CD8-positive, alpha-beta memory T cell (primary cell): Measurements from ENCODE around the gene DCLK1. TPM values are rescaled to one million over a fixed set of nuclear protein-coding genes. Genes with fewer than 3 reads are reported as not detected.

Source experiments
- CTCF ChIA-PET: fragments of 350-600 bp; sonication (Branson Sonifier 250); formaldehyde crosslinking; loops from one replicate; lab custom pipeline; 2021; ENCODE audit warnings: antibody characterized with exemption; lab: Charles Lee
- POLR2A ChIA-PET: fragments of 350-600 bp; sonication (Branson Sonifier 250); formaldehyde crosslinking; loops from one replicate; lab custom pipeline; 2021; ENCODE audit warnings: antibody characterized with exemption; lab: Charles Lee
- DNase-seq, 5 donors: peaks; one replicate each; pipeline versions ENCODE4 v3.0.0 to v3.0.0-alpha.2; 2020 to 2022; ENCODE audit warnings: mixed read lengths in 1 of 5
- H3K27ac ChIP-seq: one replicate; pipeline ENCODE4 v1.7.0; 2013; ENCODE audit warnings: low read depth, mild to moderate bottlenecking, low read length, moderate library complexity
- H3K27me3 ChIP-seq: 2 replicates; pipeline ENCODE4 v1.7.0; 2013; ENCODE audit warnings: low read length, mild to moderate bottlenecking; ENCODE audit not compliant: insufficient read depth, poor library complexity, severe bottlenecking
- H3K36me3 ChIP-seq: 2 replicates; pipeline ENCODE4 v1.7.0; 2013; ENCODE audit warnings: mild to moderate bottlenecking, low read length, moderate library complexity; ENCODE audit not compliant: insufficient read depth
- H3K4me1 ChIP-seq: 2 replicates; pipeline ENCODE4 v1.7.0; 2013; ENCODE audit warnings: mild to moderate bottlenecking, low read length, moderate library complexity; ENCODE audit not compliant: insufficient read depth
- H3K4me3 ChIP-seq: 2 replicates; pipeline ENCODE4 v1.7.0; 2013; ENCODE audit warnings: mild to moderate bottlenecking, low read length
- H3K9me3 ChIP-seq: 2 replicates; pipeline ENCODE4 v1.7.0; 2013; ENCODE audit warnings: mild to moderate bottlenecking, low read length
- H3K27ac Mint-ChIP-seq, 8 donors: one replicate each; pipeline ENCODE4 v1.8.0; 2020 to 2021; ENCODE audit warnings: mixed read lengths in 8 of 8, mild to moderate bottlenecking in 6 of 8, inconsistent platforms in 3 of 8, moderate library complexity in 3 of 8
- H3K27me3 Mint-ChIP-seq, 2 donors: one replicate each; pipeline ENCODE4 v1.8.0; 2020 to 2021; ENCODE audit warnings: mixed read lengths in 2 of 2, mild to moderate bottlenecking in 1 of 2, moderate library complexity in 1 of 2
- H3K36me3 Mint-ChIP-seq, 3 donors: one replicate each; pipeline ENCODE4 v1.8.0; 2020 to 2021; ENCODE audit warnings: mixed read lengths in 3 of 3, inconsistent platforms in 1 of 3, mild to moderate bottlenecking in 1 of 3
- H3K4me1 Mint-ChIP-seq, 3 donors: one replicate each; pipeline ENCODE4 v1.8.0; 2020 to 2021; ENCODE audit warnings: mixed read lengths in 3 of 3, inconsistent platforms in 1 of 3, mild to moderate bottlenecking in 1 of 3
- H3K4me3 Mint-ChIP-seq, 7 donors: one replicate each; pipeline ENCODE4 v1.8.0; 2020 to 2021; ENCODE audit warnings: mixed read lengths in 7 of 7, mild to moderate bottlenecking in 6 of 7, moderate library complexity in 4 of 7, inconsistent platforms in 2 of 7
- H3K9me3 Mint-ChIP-seq, 5 donors: one replicate each; pipeline ENCODE4 v1.8.0; 2020 to 2022; ENCODE audit warnings: mixed read lengths in 5 of 5, mild to moderate bottlenecking in 3 of 5, moderate library complexity in 2 of 5, inconsistent platforms in 1 of 5
- polyA plus RNA-seq: library from polyadenylated mRNA; unstranded; fragments of 300-500 nt; fragmentation: Illumina TruSeq; gene quantifications from one replicate; pipeline ENCODE4 v1.2.3, GENCODE V29; 2021
- total RNA-seq, 2 experiments: library from RNA; stranded (reverse); gene quantifications; one replicate each; pipeline ENCODE4 v1.2.3, GENCODE V29; 2021

Gene DCLK1
- total and polyA plus RNA-seq, 3 experiments from 2014 or later, result not detected

DNA sequence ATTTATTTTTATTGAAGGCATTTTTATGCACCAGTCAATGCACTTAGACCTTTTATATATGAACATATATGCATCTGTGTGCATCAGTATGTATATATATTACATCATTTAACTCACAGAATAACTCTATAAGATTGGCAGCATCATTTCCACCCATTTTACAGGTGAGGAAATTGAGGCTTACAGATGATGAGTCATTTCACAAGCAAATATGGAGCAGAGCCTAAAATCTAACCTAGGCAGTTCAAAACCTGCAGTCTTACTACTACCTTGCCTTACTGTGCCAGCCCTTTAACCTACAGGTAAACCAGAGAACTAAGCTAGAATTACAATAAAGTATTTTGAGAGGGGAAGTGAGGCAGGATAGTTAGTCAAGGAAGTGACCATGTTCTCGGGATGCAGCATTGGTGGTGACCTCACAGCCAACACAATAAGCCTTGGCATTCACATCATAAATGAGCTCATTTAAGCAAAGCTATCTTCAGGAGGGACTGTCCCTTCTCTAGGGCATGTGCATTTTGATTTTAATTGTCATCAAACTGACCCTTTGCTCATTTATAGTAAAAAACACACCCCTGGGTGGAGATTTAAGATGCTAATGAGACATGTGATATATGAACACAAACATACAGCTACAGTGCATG is 274.3 kb downstream of the DCLK1 start:
- no peak overlapping the region for H3K27ac Mint-ChIP-seq

DNA sequence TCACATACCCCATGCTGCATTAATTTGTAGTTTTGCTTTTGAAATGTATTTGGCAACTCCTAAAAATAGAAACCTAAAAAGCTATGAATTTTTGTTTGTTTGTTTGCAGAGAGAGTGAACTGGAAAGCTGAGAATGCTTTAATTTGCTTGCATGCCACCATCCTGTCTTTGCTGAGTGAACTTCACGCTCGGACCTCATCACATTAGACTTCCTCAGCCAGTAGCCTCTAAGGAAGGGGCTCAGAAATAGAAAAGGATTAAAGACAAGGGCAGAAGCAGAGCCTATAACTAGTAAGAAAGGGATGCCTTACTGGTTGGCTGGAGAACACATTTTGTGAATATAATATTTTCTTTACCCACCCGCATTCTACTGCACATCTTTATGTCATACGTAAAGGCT is 275.1 kb downstream of the DCLK1 start:
- no peak overlapping the region for H3K27ac ChIP-seq
- POLR2A ChIA-PET, result no interaction called here

More for the DNA sequence above, 274.3 kb downstream of the DCLK1 start:
- peaks cover 2 to 3% of the 10 kb centered on the region in 2 donors for H3K27me3 Mint-ChIP-seq
- no peaks in the 10 kb centered on the region for H3K4me1 Mint-ChIP-seq
- H3K4me1 ChIP-seq, result no peaks in the 10 kb centered on the region
- H3K4me3 Mint-ChIP-seq, result no peak overlapping the region
- no peak overlapping the region for H3K27ac ChIP-seq
- H3K36me3 Mint-ChIP-seq, result no peaks in the 10 kb centered on the region
- DNase-seq, result no peak
- CTCF ChIA-PET, result no interaction called here
- no peaks in the 10 kb centered on the region for H3K27me3 ChIP-seq
- H3K9me3 ChIP-seq, result no peaks in the 10 kb centered on the region
- H3K36me3 ChIP-seq, result no peaks in the 10 kb centered on the region
- POLR2A ChIA-PET, result no interaction called here
- H3K9me3 Mint-ChIP-seq, result peaks cover 0 to 9% (median 2%) of the 10 kb centered on the region in 5 donors
- no peak overlapping the region for H3K4me3 ChIP-seq

GRCh38 chr13:35855531-35856019 is 275.6 kb downstream of the DCLK1 start:
- Histone ChIP-seq H3K4me1 (no peaks in the 10 kb centered on the region), H3K36me3 (no peaks in the 10 kb centered on the region), H3K27ac (no peak overlapping the region), H3K27me3 (no peaks in the 10 kb centered on the region), H3K4me3 (no peak overlapping the region), H3K9me3 (no peaks in the 10 kb centered on the region)
- no peak for DNase-seq
- CTCF ChIA-PET, result no interaction called here
- POLR2A ChIA-PET, result no interaction called here
- no peak overlapping the region for H3K4me3 Mint-ChIP-seq
- no peaks in the 10 kb centered on the region for H3K36me3 Mint-ChIP-seq
- H3K27me3 Mint-ChIP-seq, result peaks cover 2 to 3% of the 10 kb centered on the region in 2 donors
- no peaks in the 10 kb centered on the region for H3K4me1 Mint-ChIP-seq
- H3K9me3 Mint-ChIP-seq, result peaks cover 0 to 9% (median 2%) of the 10 kb centered on the region in 5 donors
- H3K27ac Mint-ChIP-seq, result no peak overlapping the region

More for the DNA sequence above, 275.1 kb downstream of the DCLK1 start:
- no peaks in the 10 kb centered on the region for H3K4me1 ChIP-seq
- Mint-ChIP-seq H3K4me3 (no peak overlapping the region), H3K9me3 (peaks cover 0 to 9% (median 2%) of the 10 kb centered on the region in 5 donors), H3K27ac (no peak overlapping the region), H3K36me3 (no peaks in the 10 kb centered on the region), H3K27me3 (peaks cover 2 to 3% of the 10 kb centered on the region in 2 donors), H3K4me1 (no peaks in the 10 kb centered on the region)
- no peaks in the 10 kb centered on the region for H3K27me3 ChIP-seq
- DNase-seq, result no peak
- no peaks in the 10 kb centered on the region for H3K9me3 ChIP-seq
- CTCF ChIA-PET, result no interaction called here
- H3K4me3 ChIP-seq, result no peak overlapping the region
- H3K36me3 ChIP-seq, result no peaks in the 10 kb centered on the region

DNA sequence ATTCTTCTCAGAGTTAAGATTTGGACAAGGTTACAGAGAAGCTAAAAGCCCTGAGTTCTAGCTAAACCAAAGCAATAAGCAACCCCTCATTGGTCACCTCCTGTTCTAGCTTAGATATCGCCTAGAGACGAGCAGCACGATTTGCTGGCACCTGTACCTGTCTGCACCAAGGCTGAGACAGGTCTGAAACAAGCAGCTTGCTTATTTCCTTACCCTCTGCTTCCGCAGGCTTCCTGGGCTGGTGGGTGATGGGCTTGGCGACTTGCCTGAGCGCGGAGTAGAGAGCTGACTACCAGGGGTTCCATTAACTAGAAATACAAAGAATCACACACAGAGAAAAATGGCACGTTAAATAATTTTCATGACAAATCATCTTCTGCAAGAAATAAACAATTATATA is 276.9 kb downstream of the DCLK1 start:
- H3K36me3 ChIP-seq, result no peaks in the 10 kb centered on the region
- Mint-ChIP-seq H3K9me3 (peaks cover 0 to 9% (median 2%) of the 10 kb centered on the region in 5 donors), H3K4me3 (no peak overlapping the region), H3K27me3 (peaks cover 2 to 3% of the 10 kb centered on the region in 2 donors), H3K4me1 (no peaks in the 10 kb centered on the region), H3K36me3 (no peaks in the 10 kb centered on the region), H3K27ac (no peak overlapping the region)
- POLR2A ChIA-PET, result no interaction called here
- H3K4me3 ChIP-seq, result no peak overlapping the region
- H3K27me3 ChIP-seq, result no peaks in the 10 kb centered on the region
- CTCF ChIA-PET, result no interaction called here
- no peak overlapping the region for H3K27ac ChIP-seq
- no peaks in the 10 kb centered on the region for H3K4me1 ChIP-seq
- H3K9me3 ChIP-seq, result no peaks in the 10 kb centered on the region
- DNase-seq, result no peak

GRCh38 chr13:35851881-35852280 is 279.3 kb downstream of the DCLK1 start:
- Histone ChIP-seq H3K4me3 (no peak overlapping the region), H3K9me3 (no peaks in the 10 kb centered on the region), H3K4me1 (no peaks in the 10 kb centered on the region), H3K36me3 (no peaks in the 10 kb centered on the region), H3K27me3 (no peaks in the 10 kb centered on the region), H3K27ac (no peak overlapping the region)
- Mint-ChIP-seq H3K4me1 (no peaks in the 10 kb centered on the region), H3K27ac (no peak overlapping the region), H3K9me3 (peaks cover 0 to 15% (median 2%) of the 10 kb centered on the region in 5 donors), H3K27me3 (peaks cover 0 to 3% of the 10 kb centered on the region in 2 donors), H3K4me3 (no peak overlapping the region), H3K36me3 (no peaks in the 10 kb centered on the region)
- POLR2A ChIA-PET, result no interaction called here
- no peak for DNase-seq
- CTCF ChIA-PET, result interaction anchor here (0.9 kb wide), 1 partner anchor 8 kb away, joined by 3 read pairs; no protein-coding TSS in a partner anchor

DNA sequence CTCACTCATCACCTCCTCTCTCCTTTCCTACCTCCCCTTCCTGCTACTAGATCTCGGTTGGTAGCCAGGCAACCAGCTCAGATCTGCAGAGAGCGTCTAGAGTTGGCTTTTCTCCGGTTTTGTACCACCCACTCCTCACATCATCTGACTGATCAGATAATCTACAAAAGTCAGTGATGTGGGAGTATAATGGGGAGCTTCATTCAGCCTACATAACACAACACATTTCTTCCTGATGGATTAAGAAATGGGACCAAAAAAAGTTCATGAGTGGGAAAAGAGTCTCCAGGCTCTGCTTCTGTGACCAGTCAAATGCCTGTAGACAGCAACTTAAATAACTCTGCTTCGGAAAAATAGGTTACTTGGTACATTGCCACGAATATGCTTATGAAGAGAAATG is 279.8 kb downstream of the DCLK1 start:
- Histone ChIP-seq H3K36me3 (no peaks in the 10 kb centered on the region), H3K27me3 (no peaks in the 10 kb centered on the region), H3K9me3 (no peaks in the 10 kb centered on the region), H3K4me3 (no peak overlapping the region), H3K27ac (no peak overlapping the region), H3K4me1 (no peaks in the 10 kb centered on the region)
- H3K27ac Mint-ChIP-seq, result no peak overlapping the region
- H3K9me3 Mint-ChIP-seq, result peaks cover 0 to 15% (median 2%) of the 10 kb centered on the region in 5 donors
- POLR2A ChIA-PET, result no interaction called here
- H3K4me3 Mint-ChIP-seq, result no peak overlapping the region
- no peaks in the 10 kb centered on the region for H3K36me3 Mint-ChIP-seq
- CTCF ChIA-PET, result interaction anchor here (0.9 kb wide), 1 partner anchor 8 kb away, joined by 3 read pairs; no protein-coding TSS in a partner anchor
- H3K4me1 Mint-ChIP-seq, result no peaks in the 10 kb centered on the region
- peaks cover 0 to 3% of the 10 kb centered on the region in 2 donors for H3K27me3 Mint-ChIP-seq
- DNase-seq, result no peak

DNA sequence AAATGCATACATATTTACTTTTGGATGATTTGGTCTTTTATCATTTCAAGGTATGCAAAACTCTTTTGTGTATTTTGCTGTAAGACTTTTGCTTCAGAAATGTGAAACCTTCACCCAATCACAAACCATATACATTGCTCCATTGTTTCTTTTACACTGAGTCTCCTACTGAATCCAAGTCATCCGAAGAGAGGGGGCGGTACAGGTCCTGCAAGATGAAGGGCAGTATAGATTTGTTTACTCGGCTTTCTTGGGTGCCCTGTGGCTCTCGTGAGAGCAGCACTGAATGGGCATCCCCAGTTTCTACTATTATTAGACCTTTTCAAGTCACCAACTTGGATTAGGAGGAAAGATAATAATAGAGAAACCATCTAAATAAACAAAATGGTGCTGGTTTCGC is 280.6 kb downstream of the DCLK1 start:
- no peak overlapping the region for H3K27ac ChIP-seq
- H3K4me3 ChIP-seq, result no peak overlapping the region
- ChIA-PET POLR2A (no interaction called here), CTCF (no interaction called here)
- no peak for DNase-seq
- no peaks in the 10 kb centered on the region for H3K4me1 ChIP-seq
- H3K9me3 ChIP-seq, result no peaks in the 10 kb centered on the region
- Mint-ChIP-seq H3K9me3 (peaks cover 0 to 15% (median 0%) of the 10 kb centered on the region in 5 donors), H3K4me3 (no peak overlapping the region), H3K4me1 (no peaks in the 10 kb centered on the region), H3K36me3 (no peaks in the 10 kb centered on the region), H3K27ac (no peak overlapping the region), H3K27me3 (peaks cover 0 to 3% of the 10 kb centered on the region in 2 donors)
- H3K36me3 ChIP-seq, result no peaks in the 10 kb centered on the region
- H3K27me3 ChIP-seq, result no peaks in the 10 kb centered on the region

DNA sequence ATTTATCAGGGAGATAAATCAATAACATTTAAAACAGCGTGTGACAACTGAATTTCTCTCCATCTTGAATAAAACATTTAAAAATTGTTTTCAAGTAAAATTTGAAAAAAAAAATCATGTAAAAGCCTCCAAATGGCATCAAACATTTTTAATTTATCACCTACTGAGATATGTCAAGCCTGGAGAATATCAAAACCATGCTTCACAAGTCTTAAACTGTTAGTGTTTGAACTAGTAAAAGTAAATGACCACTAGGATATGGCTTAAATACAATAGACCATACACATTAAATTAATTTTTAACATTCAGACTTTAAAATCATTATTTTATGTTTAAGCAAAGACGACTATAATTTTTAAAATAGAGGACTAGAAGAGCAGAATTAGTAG is 281.9 kb downstream of the DCLK1 start:
- Histone ChIP-seq H3K27me3 (no peaks in the 10 kb centered on the region), H3K9me3 (no peaks in the 10 kb centered on the region), H3K36me3 (no peaks in the 10 kb centered on the region), H3K4me3 (no peak overlapping the region), H3K4me1 (no peaks in the 10 kb centered on the region), H3K27ac (no peak overlapping the region)
- POLR2A ChIA-PET, result no interaction called here
- H3K9me3 Mint-ChIP-seq, result peaks cover 0 to 15% (median 0%) of the 10 kb centered on the region in 5 donors
- CTCF ChIA-PET, result no interaction called here
- no peak overlapping the region for H3K27ac Mint-ChIP-seq
- DNase-seq, result no peak
- no peaks in the 10 kb centered on the region for H3K36me3 Mint-ChIP-seq
- no peak overlapping the region for H3K4me3 Mint-ChIP-seq
- H3K4me1 Mint-ChIP-seq, result no peaks in the 10 kb centered on the region
- H3K27me3 Mint-ChIP-seq, result no peaks in the 10 kb centered on the region
